ENCODE measurements around the gene TUT1.

DNA sequence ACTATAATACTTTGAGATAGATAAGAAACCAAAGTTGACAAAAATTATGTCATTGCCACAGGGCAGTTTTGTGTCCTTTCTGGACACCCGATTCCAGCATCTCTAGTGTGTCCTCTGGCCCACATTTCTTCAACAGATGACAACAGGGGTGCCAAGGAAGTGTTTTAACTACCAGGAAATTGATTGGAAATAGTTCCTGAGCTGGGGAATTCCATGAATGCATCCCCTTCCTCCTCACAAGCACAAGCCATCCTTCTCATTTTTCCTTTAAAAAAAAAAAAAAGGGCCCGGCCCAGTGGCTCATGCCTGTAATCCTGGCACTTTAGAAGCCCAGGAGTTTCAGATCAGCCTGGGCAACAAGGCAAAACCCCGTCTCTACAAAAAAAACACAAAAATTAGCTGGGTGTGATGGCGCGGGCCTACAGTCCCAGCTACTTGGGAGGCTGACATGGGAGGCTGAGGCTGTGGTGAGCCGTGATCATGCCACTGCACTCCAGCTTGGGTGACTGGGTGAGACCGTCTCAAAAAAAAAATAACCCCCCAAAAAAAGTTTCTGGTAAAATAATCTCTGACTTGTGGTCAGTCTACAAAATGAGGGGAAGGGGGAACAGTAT lies 31.3 kb upstream of the TUT1 start:
- no peak for TF ChIP-seq POLR2A (IDR thresholded peaks at IDR 0.05)
- TF ChIP-seq, protein P1, sequence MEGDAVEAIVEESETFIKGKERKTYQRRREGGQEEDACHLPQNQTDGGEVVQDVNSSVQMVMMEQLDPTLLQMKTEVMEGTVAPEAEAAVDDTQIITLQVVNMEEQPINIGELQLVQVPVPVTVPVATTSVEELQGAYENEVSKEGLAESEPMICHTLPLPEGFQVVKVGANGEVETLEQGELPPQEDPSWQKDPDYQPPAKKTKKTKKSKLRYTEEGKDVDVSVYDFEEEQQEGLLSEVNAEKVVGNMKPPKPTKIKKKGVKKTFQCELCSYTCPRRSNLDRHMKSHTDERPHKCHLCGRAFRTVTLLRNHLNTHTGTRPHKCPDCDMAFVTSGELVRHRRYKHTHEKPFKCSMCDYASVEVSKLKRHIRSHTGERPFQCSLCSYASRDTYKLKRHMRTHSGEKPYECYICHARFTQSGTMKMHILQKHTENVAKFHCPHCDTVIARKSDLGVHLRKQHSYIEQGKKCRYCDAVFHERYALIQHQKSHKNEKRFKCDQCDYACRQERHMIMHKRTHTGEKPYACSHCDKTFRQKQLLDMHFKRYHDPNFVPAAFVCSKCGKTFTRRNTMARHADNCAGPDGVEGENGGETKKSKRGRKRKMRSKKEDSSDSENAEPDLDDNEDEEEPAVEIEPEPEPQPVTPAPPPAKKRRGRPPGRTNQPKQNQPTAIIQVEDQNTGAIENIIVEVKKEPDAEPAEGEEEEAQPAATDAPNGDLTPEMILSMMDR (IDR thresholded peaks at IDR 0.05) = no peak

Measured in testis (tissue), 2 donors.